HepG2 (cell line): Measurements from ENCODE around the gene QPCT. TPM values are rescaled to one million over a fixed set of nuclear protein-coding genes. Genes with fewer than 3 reads are reported as not detected.
A peak's percentile ranks its signal among the peaks of the same experiment; 100 is the strongest.

Experiments used
- BATF2 ChIP-seq: sonication (generic); formaldehyde crosslinking; IDR thresholded peaks from 2 replicates; pipeline ENCODE4 v1.8.0; 2022; ENCODE audit warnings: mild to moderate bottlenecking, missing genetic modification reagents, moderate library complexity
- BHLHE40 ChIP-seq: IDR thresholded peaks from 2 replicates; pipeline ENCODE4 v1.6.1; 2011; ENCODE audit warnings: low read length, improper control_type of control experiment
- IKZF4 ChIP-seq: sonication (generic); formaldehyde crosslinking; IDR thresholded peaks from 2 replicates; pipeline ENCODE4 v1.5.1; 2020; ENCODE audit warnings: borderline replicate concordance, mild to moderate bottlenecking, low read depth, missing genetic modification reagents; ENCODE audit errors: not compliant biosample characterization
- KLF15 ChIP-seq: sonication (generic); formaldehyde crosslinking; IDR thresholded peaks from 2 replicates; pipeline ENCODE4 v1.8.1; 2023; ENCODE audit warnings: borderline replicate concordance, mild to moderate bottlenecking, inconsistent platforms, missing genetic modification reagents, mixed read lengths
- MYC ChIP-seq: sonication (generic); formaldehyde crosslinking; IDR thresholded peaks from 2 replicates; pipeline ENCODE4 v1.9.0; 2021; ENCODE audit warnings: missing genetic modification reagents, borderline replicate concordance
- MYNN ChIP-seq: sonication (generic); formaldehyde crosslinking; IDR thresholded peaks from 2 replicates; pipeline ENCODE4 v1.4.0; 2020; ENCODE audit warnings: mild to moderate bottlenecking, low read depth, missing genetic modification reagents
- POGK ChIP-seq: sonication (generic); formaldehyde crosslinking; conservative IDR thresholded peaks from 2 replicates; pipeline ENCODE4 v1.8.0; 2022; ENCODE audit warnings: mild to moderate bottlenecking, moderate library complexity, missing genetic modification reagents
- SRF ChIP-seq: IDR thresholded peaks from 2 replicates; pipeline ENCODE4 v1.6.1; 2011; ENCODE audit warnings: mild to moderate bottlenecking, low read depth, low read length, moderate library complexity
- TBX3 ChIP-seq: fragments of 450-650 bp; IDR thresholded peaks from 2 replicates; pipeline ENCODE4 v1.6.1; 2017; ENCODE audit warnings: antibody characterized with exemption, mild to moderate bottlenecking, inconsistent platforms, borderline replicate concordance
- TEF ChIP-seq: sonication (generic); formaldehyde crosslinking; IDR thresholded peaks from 2 replicates; pipeline ENCODE4 v1.5.0; 2020; ENCODE audit warnings: missing genetic modification reagents
- TRIM24 ChIP-seq: sonication (generic); formaldehyde crosslinking; IDR thresholded peaks from 2 replicates; pipeline ENCODE4 v1.8.0; 2022; ENCODE audit warnings: mild to moderate bottlenecking, missing genetic modification reagents
- ZBED4 ChIP-seq: sonication (generic); formaldehyde crosslinking; IDR thresholded peaks from 2 replicates; pipeline ENCODE4 v1.4.0; 2020; ENCODE audit warnings: missing genetic modification reagents, borderline replicate concordance
- ZC3H13 ChIP-seq: sonication (generic); formaldehyde crosslinking; IDR thresholded peaks from 2 replicates; pipeline ENCODE4 v1.8.1; 2023; ENCODE audit warnings: mild to moderate bottlenecking, missing genetic modification reagents, moderate library complexity
- ZGPAT ChIP-seq: IDR thresholded peaks from 2 replicates; pipeline ENCODE4 v1.6.1; 2016; ENCODE audit warnings: mild to moderate bottlenecking
- ZNF160 ChIP-seq: sonication (generic); formaldehyde crosslinking; IDR thresholded peaks from 2 replicates; pipeline ENCODE4 v1.8.0; 2022; ENCODE audit warnings: mild to moderate bottlenecking, inconsistent platforms, missing genetic modification reagents
- ZNF180 ChIP-seq: sonication (generic); formaldehyde crosslinking; IDR thresholded peaks from 2 replicates; pipeline ENCODE4 v1.4.0; 2020; ENCODE audit warnings: low read depth, missing genetic modification reagents, borderline replicate concordance
- ZNF234 ChIP-seq: sonication (generic); formaldehyde crosslinking; conservative IDR thresholded peaks from 2 replicates; pipeline ENCODE4 v1.5.1; 2020; ENCODE audit warnings: mild to moderate bottlenecking, missing genetic modification reagents
- ZNF367 ChIP-seq: sonication (generic); formaldehyde crosslinking; IDR thresholded peaks from 2 replicates; pipeline ENCODE4 v1.4.0; 2020; ENCODE audit warnings: missing genetic modification reagents, borderline replicate concordance
- ZNF382 ChIP-seq: sonication (generic); formaldehyde crosslinking; IDR thresholded peaks from 2 replicates; pipeline ENCODE4 v1.5.0; 2020; ENCODE audit warnings: missing genetic modification reagents, mild to moderate bottlenecking, borderline replicate concordance
- ZNF549 ChIP-seq: sonication (generic); formaldehyde crosslinking; IDR thresholded peaks from 2 replicates; pipeline ENCODE4 v1.5.0; 2020; ENCODE audit warnings: missing genetic modification reagents
- polyA plus RNA-seq, 8 experiments: library from polyadenylated mRNA; depleted of rRNA in 3 of 8; stranded (reverse) in 7 of 8; unstranded in 1 of 8; fragments of >200 nt; fragmentation: Illumina TruSeq in 4 of 8; extraction: Trizol in 4 of 8; gene quantifications; 2 replicates each; pipeline versions ENCODE4 v1.2.1 to v1.2.3, GENCODE V29; 2011 to 2016; ENCODE audit warnings: low read depth in 4 of 8, missing spikeins in 1 of 8, mixed read lengths in 1 of 8; ENCODE audit not compliant: insufficient read depth in 1 of 8
- total RNA-seq, 5 experiments: library from RNA; depleted of rRNA; stranded (reverse); fragments of >200 nt; fragmentation: Illumina TruSeq; extraction: Trizol; gene quantifications; 2 replicates each; pipeline ENCODE4 v1.2.3, GENCODE V29; 2016; ENCODE audit warnings: low read depth in 1 of 5

The QPCT gene
- total and polyA plus RNA-seq, 2 of the 13 experiments (the other 11 are each of a cell fraction or from before 2014, with no cell fraction given), result 0.77 to 1.2 TPM

GRCh38 chr2:37324786-37325624, 19.4 kb upstream of the QPCT start, which contains the start of gene PRKD3 (continued):
- TF ChIP-seq ZBED4 (CRISPR knock-in tag) (no peak), TRIM24 (CRISPR knock-in tag) (no peak), ZNF180 (no peak), ZNF234 (CRISPR knock-in tag) (no peak), TEF (CRISPR knock-in tag) (no peak), MYC (CRISPR knock-in tag) (peak; percentile 48; the same call in 1 of the 2 replicates), MYNN (CRISPR knock-in tag) (no peak), ZNF382 (CRISPR knock-in tag) (no peak), ZNF160 (CRISPR knock-in tag) (no peak; the same call in none of the 2 replicates), KLF15 (CRISPR knock-in tag) (0 out of 2 replicates have a peak, but pooled peaks have one; percentile 24), POGK (CRISPR knock-in tag) (no peak), TBX3 (no peak), SRF (no peak), ZNF549 (no peak), ZC3H13 (CRISPR knock-in tag) (peak; percentile 23; the same call in 1 of the 2 replicates), BHLHE40 (no peak), BATF2 (CRISPR knock-in tag) (no peak), ZGPAT (peak; percentile 43; the same call in 1 of the 2 replicates), IKZF4 (no peak), ZNF367 (CRISPR knock-in tag) (no peak)
